Gastroesophageal sphincter (tissue), 3 donors: ENCODE data around the gene HPSE2.

ENCODE experiments used
- CTCF ChIP-seq, 4 experiments: fragments of 200-600 bp in 2 of 4; fragments of 450-650 bp in 2 of 4; sonication (generic) in 1 of 4; IDR thresholded peaks; one replicate each; pipeline ENCODE4 v1.5.1; 2017 to 2019; ENCODE audit warnings: antibody characterized with exemption in 4 of 4, mild to moderate bottlenecking in 2 of 4, moderate library complexity in 2 of 4
- EP300 ChIP-seq: sonication (generic); formaldehyde crosslinking; IDR thresholded peaks from one replicate; pipeline ENCODE4 v1.6.1; 2017; ENCODE audit warnings: antibody characterized with exemption, mild to moderate bottlenecking
- POLR2AphosphoS5 ChIP-seq: sonication (generic); formaldehyde crosslinking; IDR thresholded peaks from one replicate; pipeline ENCODE4 v1.6.1; 2017; ENCODE audit warnings: antibody characterized with exemption

GRCh38 chr10:98848361-98848760, 387.3 kb downstream of the HPSE2 start:
- TF ChIP-seq EP300: no peak
- no peak for TF ChIP-seq POLR2AphosphoS5
- no peak for TF ChIP-seq CTCF (IDR thresholded peaks at IDR 0.05)
